ENCODE results near the gene RNF213. TPM values are rescaled to one million over a fixed set of nuclear protein-coding genes. Genes with fewer than 3 reads are reported as not detected.

Gene RNF213
- total RNA-seq, 1 experiment from 2014 or later: 70.5 TPM

DNA sequence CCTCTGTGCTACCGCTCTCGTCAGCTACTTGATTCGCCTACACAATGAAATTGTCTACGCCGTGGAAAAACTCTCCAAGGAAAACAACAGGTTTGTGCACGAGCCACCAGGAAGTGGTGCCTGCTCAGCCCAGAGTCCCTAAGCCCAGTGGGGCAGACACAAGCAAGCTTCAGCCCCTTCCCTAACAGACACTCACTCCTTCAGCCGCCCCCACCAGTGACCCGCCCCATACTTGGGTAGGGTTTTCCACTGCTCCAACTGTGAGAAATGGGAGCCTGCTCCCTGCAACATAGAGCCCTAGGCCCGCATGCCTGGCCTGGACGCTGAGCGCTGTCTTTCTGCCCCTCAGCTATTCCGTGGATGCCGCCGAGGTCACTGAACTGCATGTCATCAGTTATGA is 125.7 kb downstream of the RNF213 start:
- POLR2A ChIA-PET: interaction anchor here (0.6 kb wide), 1 partner anchor 347 kb away, joined by 6 read pairs; no protein-coding TSS in a partner anchor
- Mint-ChIP-seq H3K4me3 (no peak overlapping the region), H3K9me3 (no peaks in the 10 kb centered on the region), H3K27me3 (ENCODE audit: low read depth) (no peaks in the 10 kb centered on the region), H3K4me1 (no peaks in the 10 kb centered on the region), H3K27ac (no peak overlapping the region; the same call in 1 of the 2 replicates), H3K36me3 (peaks cover 65% of the 10 kb centered on the region)
- TF ChIP-seq NR1H2 (CRISPR knock-in tag; IDR thresholded peaks at IDR 0.05): no peak
- TF ChIP-seq ZNF138 (CRISPR knock-in tag; conservative IDR thresholded peaks at IDR 0.05): no peak
- TF ChIP-seq, protein P1, sequence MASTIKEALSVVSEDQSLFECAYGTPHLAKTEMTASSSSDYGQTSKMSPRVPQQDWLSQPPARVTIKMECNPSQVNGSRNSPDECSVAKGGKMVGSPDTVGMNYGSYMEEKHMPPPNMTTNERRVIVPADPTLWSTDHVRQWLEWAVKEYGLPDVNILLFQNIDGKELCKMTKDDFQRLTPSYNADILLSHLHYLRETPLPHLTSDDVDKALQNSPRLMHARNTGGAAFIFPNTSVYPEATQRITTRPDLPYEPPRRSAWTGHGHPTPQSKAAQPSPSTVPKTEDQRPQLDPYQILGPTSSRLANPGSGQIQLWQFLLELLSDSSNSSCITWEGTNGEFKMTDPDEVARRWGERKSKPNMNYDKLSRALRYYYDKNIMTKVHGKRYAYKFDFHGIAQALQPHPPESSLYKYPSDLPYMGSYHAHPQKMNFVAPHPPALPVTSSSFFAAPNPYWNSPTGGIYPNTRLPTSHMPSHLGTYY (CRISPR knock-in tag; IDR thresholded peaks at IDR 0.05): no peak
- TF ChIP-seq, protein P2, sequence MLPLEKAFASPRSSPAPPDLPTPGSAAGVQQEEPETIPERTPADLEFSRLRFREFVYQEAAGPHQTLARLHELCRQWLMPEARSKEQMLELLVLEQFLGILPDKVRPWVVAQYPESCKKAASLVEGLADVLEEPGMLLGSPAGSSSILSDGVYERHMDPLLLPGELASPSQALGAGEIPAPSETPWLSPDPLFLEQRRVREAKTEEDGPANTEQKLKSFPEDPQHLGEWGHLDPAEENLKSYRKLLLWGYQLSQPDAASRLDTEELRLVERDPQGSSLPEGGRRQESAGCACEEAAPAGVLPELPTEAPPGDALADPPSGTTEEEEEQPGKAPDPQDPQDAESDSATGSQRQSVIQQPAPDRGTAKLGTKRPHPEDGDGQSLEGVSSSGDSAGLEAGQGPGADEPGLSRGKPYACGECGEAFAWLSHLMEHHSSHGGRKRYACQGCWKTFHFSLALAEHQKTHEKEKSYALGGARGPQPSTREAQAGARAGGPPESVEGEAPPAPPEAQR (CRISPR knock-in tag; IDR thresholded peaks at IDR 0.05): no peak
- CTCF ChIA-PET: interaction anchor here (2.0 kb wide), 1 partner anchor 25 kb away, joined by 5 read pairs; no protein-coding TSS in a partner anchor
- ATAC-seq (no peak), DNase-seq (ENCODE audit: low spot score) (no peak)

GRCh38 chr17:80387071-80387470 is 126.4 kb downstream of the RNF213 start:
- no peak overlapping the region for H3K4me3 Mint-ChIP-seq
- no peaks in the 10 kb centered on the region for H3K27me3 Mint-ChIP-seq (ENCODE audit: low read depth)
- TF ChIP-seq ZNF281 (CRISPR knock-in tag; IDR thresholded peaks at IDR 0.05): no peak
- TF ChIP-seq, protein P2 (CRISPR knock-in tag; IDR thresholded peaks at IDR 0.05): no peak
- TF ChIP-seq, protein P3, sequence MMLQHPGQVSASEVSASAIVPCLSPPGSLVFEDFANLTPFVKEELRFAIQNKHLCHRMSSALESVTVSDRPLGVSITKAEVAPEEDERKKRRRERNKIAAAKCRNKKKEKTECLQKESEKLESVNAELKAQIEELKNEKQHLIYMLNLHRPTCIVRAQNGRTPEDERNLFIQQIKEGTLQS (CRISPR knock-in tag; conservative IDR thresholded peaks at IDR 0.05): no peak
- no peak for TF ChIP-seq CBFB (CRISPR knock-in tag; IDR thresholded peaks at IDR 0.05; ENCODE audit: low read depth)
- TF ChIP-seq ZNF512 (CRISPR knock-in tag; IDR thresholded peaks at IDR 0.05; ENCODE audit: borderline replicate concordance): no peak
- no peak for TF ChIP-seq ZNF121 (CRISPR knock-in tag; IDR thresholded peaks at IDR 0.05)
- no peak for TF ChIP-seq PRRX2 (CRISPR knock-in tag; IDR thresholded peaks at IDR 0.05)
- TF ChIP-seq, protein P4, sequence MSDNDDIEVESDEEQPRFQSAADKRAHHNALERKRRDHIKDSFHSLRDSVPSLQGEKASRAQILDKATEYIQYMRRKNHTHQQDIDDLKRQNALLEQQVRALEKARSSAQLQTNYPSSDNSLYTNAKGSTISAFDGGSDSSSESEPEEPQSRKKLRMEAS (CRISPR knock-in tag; IDR thresholded peaks at IDR 0.05): no peak
- TF ChIP-seq, protein P5, sequence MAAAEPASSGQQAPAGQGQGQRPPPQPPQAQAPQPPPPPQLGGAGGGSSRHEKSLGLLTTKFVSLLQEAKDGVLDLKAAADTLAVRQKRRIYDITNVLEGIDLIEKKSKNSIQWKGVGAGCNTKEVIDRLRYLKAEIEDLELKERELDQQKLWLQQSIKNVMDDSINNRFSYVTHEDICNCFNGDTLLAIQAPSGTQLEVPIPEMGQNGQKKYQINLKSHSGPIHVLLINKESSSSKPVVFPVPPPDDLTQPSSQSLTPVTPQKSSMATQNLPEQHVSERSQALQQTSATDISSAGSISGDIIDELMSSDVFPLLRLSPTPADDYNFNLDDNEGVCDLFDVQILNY (CRISPR knock-in tag; IDR thresholded peaks at IDR 0.05): no peak
- TF ChIP-seq NFATC4 (CRISPR knock-in tag; IDR thresholded peaks at IDR 0.05): no peak
- no peak for TF ChIP-seq HMGXB4 (CRISPR knock-in tag; IDR thresholded peaks at IDR 0.05)
- ATAC-seq (no peak), DNase-seq (ENCODE audit: low spot score) (no peak)
- ChIA-PET CTCF (interaction anchor here (0.6 to 2.0 kb wide), 2 partner anchors 25 to 40 kb away, joined by 3 to 5 read pairs; no protein-coding TSS in a partner anchor), POLR2A (no interaction called here)
- H3K36me3 Mint-ChIP-seq: peaks cover 63% of the 10 kb centered on the region
- no peaks in the 10 kb centered on the region for H3K4me1 Mint-ChIP-seq
- no peak overlapping the region for H3K27ac Mint-ChIP-seq
- H3K9me3 Mint-ChIP-seq: no peaks in the 10 kb centered on the region

All from WTC11 (cell line).